HG02571 (cell line): ENCODE data around the gene CCDC178.
"Not testable (repeated sequence)": the region's sequence is repeated elsewhere in the genome, so short reads cannot be mapped to it uniquely, and the experiment has no call there.

Experiments used
- ATAC-seq: cut with Tn5 transposase; IDR thresholded peaks from one replicate; pipeline ENCODE4 v1.9.1; 2021; ENCODE audit warnings: mild to moderate bottlenecking, moderate library complexity; ENCODE audit not compliant: unreplicated experiment

The CCDC178 gene

DNA sequence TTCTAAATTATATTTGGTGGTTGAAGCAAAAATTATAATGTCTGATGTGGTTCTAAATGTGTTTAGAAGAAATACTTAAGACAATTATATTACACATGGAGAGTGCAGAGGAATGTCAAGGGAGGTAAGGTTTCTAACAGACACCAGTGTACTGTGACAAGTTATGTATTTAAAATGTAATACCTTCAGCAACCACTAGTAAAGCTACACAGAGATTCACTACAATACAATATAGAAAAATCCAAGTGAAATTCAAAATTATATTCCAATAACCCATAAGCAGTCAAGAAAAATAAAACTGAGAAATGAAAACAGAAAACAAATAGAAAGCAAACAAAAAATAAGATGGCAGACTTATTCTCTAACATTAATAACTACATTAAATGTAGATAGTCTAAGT lies 418.2 kb downstream of the CCDC178 start:
- ATAC-seq: no peak

GRCh38 chr18:33020877-33021276 lies 419.6 kb downstream of the CCDC178 start:
- no peak for ATAC-seq

- ATAC-seq: no peak
These were observed 426.3 kb downstream of the CCDC178 start for GRCh38 chr18:33014060-33014796.

GRCh38 chr18:33010149-33010548 lies 430.4 kb downstream of the CCDC178 start:
- ATAC-seq: no peak

DNA sequence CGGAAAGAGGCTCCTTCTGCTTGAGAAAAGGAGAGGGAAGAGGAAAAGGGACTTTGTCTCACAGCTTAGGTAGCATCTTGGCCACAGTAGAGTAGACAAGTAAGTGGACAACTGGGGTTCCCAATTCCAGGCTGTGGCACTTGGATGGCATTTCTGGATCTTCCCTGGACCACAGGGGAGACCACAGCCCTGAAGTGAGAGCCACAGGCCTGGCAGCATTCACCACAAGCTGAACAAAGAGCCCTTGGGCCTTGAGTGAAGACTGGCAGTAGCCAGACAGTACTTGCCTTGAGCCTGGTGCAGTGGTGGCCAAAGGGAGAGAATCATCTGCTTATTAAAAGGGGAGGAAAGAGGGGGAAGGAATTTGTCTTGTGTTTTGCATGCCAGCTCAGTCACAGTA lies 441.6 kb downstream of the CCDC178 start:
- no peak for ATAC-seq

DNA sequence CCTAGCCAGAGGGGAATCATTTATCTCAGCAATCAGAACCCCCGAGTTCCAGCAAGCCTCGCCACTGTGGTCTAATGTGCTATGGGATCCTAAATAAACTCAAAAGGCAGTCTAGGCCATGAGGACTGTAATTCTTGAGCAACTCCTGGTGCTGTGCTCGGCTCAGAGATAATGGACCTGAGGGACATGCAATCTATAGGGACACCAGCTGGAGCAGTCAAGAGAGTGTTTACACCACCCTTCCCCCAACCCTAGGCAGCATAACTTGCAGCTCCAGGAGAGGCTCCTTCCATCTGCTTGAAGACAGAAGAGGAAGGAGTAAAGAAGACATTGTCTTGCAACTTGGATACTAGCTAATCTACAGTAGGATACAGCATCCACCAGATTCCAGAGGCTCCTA lies 442.2 kb downstream of the CCDC178 start:
- no peak for ATAC-seq

- no peak for ATAC-seq
These were observed 456.8 kb downstream of the CCDC178 start for GRCh38 chr18:32983721-32984120.

GRCh38 chr18:32980896-32981295 lies 459.6 kb downstream of the CCDC178 start:
- ATAC-seq: no peak

GRCh38 chr18:32975501-32975900 lies 465.0 kb downstream of the CCDC178 start:
- no peak for ATAC-seq

DNA sequence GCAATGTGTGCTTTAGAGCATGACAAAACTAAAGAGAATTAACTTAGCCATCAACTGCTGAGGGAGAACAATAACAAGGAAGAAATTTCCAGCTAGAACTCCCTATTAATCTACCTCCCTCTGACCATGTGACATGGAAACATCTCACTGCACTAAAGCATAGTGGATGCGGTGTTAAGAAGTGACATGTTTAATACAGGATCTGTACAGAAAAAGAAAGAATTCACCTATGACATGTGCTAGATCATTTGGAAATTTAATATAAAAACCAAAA lies 465.4 kb downstream of the CCDC178 start:
- no peak for ATAC-seq

- peak; percentile 75 for ATAC-seq
These were observed 465.9 kb downstream of the CCDC178 start for GRCh38 chr18:32974421-32975162.

- ATAC-seq: no peak
These were observed 472.3 kb downstream of the CCDC178 start for GRCh38 chr18:32968248-32968647.

DNA sequence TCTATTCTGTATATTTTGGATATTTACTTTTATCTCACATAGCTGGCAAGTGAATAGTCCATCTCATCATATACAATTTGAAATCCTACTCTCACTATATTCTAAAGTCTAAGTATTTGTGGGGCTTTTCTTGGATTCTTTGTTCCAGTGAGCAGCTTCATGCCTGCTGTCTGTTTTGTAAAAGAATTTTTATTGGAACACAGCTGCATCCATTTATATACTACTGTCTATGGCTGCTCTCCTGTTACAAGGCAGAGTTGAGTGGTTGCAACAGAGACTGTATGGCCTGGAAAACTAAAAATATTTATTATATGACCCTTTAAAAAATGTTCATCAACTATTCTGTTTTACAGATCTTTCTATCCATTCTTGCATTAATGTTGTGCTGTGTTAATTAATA lies 474.4 kb downstream of the CCDC178 start:
- ATAC-seq: no peak

- ATAC-seq: no peak
These were observed 479.0 kb downstream of the CCDC178 start for GRCh38 chr18:32961538-32961937.

- ATAC-seq: no peak
These were observed 481.8 kb downstream of the CCDC178 start for GRCh38 chr18:32958746-32959145.

DNA sequence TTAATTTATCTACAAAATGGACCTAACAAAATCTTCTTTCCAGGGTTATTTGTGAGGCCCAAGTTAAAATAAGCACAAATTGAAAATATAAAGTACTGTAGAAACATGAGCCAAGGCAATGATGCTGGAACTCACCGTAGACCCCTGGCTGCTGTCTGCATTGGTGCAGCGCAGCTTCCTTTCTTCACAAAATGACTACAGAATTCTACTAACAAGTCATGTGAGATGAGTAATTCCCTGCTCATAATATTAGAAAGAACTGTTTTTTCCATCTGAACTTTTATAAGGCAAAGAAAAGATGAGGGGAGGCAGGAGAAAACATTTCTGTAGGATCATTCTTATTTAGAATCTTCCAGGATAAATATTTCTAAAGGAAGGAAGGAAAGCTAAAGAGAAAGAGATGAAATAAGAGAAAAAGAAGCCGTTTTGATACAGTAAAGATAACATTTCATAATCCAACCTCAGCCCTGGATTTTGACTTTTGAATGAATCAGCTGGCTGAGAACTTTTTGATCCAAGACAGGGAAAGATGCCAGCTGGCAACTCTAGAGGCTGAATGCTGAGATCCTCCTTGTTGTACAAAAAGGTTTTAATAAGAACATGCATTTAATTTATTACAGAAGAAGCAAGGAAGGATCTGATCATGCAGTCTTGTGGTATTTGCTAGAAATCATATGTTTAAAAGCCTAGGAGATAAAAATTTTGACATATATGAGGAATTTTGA lies 483.8 kb downstream of the CCDC178 start:
- ATAC-seq: no peak

GRCh38 chr18:32952318-32952717 lies 488.2 kb downstream of the CCDC178 start:
- ATAC-seq: not testable (repeated sequence)

DNA sequence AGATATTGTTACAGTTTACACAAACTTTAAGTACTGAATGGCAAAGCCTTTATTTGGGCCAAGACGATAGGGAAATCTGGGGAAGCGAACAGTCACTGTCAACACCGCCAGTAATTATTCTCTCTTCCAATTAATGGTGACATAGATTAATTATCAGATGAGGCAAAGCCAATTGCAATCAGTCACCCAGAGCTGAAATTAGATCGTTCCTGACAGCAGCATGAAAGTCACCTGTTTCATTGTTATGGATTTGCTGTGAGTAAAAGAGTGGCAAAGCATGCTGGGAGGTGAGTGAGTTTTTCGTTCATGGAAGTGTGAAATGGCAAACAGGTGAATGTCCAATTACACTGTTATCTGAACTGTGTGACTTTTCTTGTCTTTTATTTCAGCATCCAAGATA lies 502.9 kb downstream of the CCDC178 start:
- no peak for ATAC-seq

GRCh38 chr18:32937066-32937465 lies 503.5 kb downstream of the CCDC178 start:
- no peak for ATAC-seq

DNA sequence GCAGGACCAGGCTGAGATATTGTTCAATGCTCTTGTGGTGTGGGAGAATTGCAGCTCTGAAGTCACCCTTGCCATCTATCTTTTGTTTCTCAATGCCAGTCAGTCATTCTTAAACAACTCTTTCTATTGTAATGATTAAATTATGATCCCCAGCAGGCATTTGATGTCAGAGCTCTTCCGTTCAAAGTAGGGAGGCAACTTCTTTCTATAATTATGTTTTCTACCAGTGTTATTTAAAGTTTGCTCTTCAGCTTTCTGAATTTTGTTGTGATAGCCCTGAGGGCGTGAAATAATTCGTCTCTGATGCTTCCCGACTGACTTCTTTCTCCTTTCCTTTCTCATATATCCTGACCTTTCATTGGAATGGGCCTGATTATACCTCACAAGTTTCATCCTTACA lies 506.3 kb downstream of the CCDC178 start:
- ATAC-seq: no peak

GRCh38 chr18:32930695-32931301 lies 509.7 kb downstream of the CCDC178 start:
- peak; percentile 99 for ATAC-seq

- no peak for ATAC-seq
These were observed 511.3 kb downstream of the CCDC178 start for GRCh38 chr18:32929213-32929612.
